Ovary (tissue), 3 donors: ENCODE data around the gene PHLDB1.

ENCODE experiments used
- POLR2A ChIP-seq: fragments of 450-650 bp; IDR thresholded peaks from one replicate; pipeline ENCODE4 v1.6.1; 2017; ENCODE audit warnings: antibody characterized with exemption, mild to moderate bottlenecking, moderate library complexity
- TF ChIP-seq, protein P1 (sequence below), 3 donors: fragments of 450-650 bp in 2 of 3; fragments of 200-600 bp in 1 of 3; IDR thresholded peaks; one replicate each; pipeline versions ENCODE4 v1.5.1 to v1.8.0; 2016 to 2022; ENCODE audit warnings: antibody characterized with exemption in 3 of 3, mild to moderate bottlenecking in 1 of 3
- donor health status: DM: no; HTN: no; CAD: no.

DNA sequence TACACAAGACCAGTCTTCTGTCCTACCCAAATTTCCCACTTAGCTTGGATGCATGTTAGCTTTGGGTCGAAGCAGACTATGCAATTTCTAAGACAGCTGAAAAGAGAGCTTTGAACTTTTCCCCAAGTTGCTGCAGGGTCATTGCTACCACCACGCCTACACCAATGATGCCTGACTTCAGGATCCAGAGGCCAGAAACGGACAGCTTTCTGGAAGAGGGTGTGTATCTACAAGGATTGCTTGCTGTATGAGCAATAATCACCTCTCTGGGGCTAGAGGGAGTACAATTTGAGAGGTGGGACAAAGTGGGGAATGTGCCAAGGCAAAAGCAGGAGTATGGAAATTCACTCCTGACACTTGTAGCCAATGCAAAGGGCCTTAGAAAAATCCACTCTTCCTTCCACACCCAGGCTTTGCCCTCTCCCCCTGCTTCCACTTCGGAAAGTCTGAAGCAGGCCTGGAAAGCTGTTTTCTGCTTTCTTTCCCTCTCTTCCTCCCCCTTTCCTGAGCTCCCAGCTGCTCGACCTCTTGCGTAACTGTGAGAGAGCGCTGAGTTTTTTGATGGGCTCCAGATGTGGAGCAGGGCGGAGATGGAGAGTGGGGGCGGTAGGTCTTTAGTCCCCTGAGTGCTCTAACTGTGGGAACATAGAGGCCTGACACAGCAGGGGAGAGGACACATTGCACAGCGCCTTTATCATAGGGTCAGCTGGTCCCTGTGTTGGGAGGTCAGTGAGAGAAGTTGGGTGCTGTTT is 2.1 kb upstream of the PHLDB1 start:
- TF ChIP-seq, protein P1, sequence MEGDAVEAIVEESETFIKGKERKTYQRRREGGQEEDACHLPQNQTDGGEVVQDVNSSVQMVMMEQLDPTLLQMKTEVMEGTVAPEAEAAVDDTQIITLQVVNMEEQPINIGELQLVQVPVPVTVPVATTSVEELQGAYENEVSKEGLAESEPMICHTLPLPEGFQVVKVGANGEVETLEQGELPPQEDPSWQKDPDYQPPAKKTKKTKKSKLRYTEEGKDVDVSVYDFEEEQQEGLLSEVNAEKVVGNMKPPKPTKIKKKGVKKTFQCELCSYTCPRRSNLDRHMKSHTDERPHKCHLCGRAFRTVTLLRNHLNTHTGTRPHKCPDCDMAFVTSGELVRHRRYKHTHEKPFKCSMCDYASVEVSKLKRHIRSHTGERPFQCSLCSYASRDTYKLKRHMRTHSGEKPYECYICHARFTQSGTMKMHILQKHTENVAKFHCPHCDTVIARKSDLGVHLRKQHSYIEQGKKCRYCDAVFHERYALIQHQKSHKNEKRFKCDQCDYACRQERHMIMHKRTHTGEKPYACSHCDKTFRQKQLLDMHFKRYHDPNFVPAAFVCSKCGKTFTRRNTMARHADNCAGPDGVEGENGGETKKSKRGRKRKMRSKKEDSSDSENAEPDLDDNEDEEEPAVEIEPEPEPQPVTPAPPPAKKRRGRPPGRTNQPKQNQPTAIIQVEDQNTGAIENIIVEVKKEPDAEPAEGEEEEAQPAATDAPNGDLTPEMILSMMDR (IDR thresholded peaks at IDR 0.05): no peak
- TF ChIP-seq POLR2A: peak; percentile 27
